GM12873 (cell line): ENCODE measurements around the gene OR4C45.
A peak's percentile ranks its signal among the peaks of the same experiment; 100 is the strongest.

Experiments
- TF ChIP-seq, protein P1 (sequence below): IDR thresholded peaks from 2 replicates; pipeline ENCODE4 v1.5.1; 2012; ENCODE audit warnings: low read depth, mild to moderate bottlenecking, moderate library complexity, low read length, control low read depth; ENCODE audit not compliant: insufficient read depth; ENCODE audit errors: missing control alignments

OR4C45 gene

DNA sequence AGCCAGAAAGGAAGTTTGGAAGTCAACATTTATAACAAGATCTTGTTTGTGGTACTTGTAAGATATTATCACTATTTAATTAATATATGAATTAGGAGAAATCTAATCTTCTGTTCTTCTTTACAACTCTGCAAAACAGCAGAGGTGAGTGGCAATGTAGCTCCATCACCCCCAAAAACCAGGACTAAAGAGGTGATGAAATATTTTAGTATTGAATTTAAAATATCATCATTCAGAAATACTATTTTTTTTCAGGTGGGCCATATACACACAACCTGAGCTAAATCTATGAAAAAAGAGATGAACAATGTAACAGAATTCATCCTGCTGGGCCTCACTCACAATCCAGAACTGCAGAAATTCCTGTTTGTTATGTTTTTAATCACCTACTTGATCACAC, at the start of gene OR4C45:
Gene OR4C45 (plus strand): TSS at position 301 of the 400 bp plus-strand sequence.
- TF ChIP-seq, protein P1, sequence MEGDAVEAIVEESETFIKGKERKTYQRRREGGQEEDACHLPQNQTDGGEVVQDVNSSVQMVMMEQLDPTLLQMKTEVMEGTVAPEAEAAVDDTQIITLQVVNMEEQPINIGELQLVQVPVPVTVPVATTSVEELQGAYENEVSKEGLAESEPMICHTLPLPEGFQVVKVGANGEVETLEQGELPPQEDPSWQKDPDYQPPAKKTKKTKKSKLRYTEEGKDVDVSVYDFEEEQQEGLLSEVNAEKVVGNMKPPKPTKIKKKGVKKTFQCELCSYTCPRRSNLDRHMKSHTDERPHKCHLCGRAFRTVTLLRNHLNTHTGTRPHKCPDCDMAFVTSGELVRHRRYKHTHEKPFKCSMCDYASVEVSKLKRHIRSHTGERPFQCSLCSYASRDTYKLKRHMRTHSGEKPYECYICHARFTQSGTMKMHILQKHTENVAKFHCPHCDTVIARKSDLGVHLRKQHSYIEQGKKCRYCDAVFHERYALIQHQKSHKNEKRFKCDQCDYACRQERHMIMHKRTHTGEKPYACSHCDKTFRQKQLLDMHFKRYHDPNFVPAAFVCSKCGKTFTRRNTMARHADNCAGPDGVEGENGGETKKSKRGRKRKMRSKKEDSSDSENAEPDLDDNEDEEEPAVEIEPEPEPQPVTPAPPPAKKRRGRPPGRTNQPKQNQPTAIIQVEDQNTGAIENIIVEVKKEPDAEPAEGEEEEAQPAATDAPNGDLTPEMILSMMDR: no peak

DNA sequence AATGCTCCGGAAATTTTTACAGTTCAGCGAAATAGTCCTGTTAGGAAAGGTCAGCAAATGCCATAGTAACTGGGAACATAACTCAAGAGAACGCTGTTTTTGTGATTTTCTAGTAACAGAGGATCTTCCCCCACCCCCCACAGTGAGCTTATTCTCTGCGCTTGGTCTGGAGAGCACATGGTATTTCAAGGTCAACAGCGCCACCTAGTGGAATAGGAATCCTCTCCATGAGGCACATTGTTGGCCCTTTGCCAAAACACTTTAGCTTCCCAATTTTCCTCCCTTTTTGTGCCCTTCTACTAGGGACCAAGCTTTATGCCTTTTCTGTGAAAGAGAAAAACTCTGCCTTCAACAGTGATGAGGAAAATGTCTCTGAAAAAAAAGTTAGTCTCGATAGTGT, 37.1 kb upstream of the OR4C45 start:
- TF ChIP-seq, protein P1: peak; percentile 71

DNA sequence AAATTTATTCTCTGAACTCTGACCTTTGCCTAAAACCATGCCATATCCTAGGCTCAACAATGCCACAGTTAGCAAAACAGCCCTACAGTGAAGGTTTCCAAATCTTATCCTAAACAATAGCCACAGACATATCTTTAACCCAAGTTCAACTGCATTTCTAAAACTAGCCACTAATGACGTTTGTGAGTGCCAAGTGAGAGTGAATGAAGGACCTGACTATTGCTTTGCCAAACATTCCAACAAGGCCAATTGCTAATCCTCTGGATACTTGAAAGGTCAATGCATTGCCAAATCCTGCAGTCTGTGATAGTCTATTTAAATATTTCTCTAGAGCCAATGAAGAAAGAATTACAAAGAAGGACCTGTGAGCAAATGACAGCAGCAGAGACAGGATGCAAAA, 2.5 kb upstream of the OR4C45 start:
- TF ChIP-seq, protein P1: no peak

DNA sequence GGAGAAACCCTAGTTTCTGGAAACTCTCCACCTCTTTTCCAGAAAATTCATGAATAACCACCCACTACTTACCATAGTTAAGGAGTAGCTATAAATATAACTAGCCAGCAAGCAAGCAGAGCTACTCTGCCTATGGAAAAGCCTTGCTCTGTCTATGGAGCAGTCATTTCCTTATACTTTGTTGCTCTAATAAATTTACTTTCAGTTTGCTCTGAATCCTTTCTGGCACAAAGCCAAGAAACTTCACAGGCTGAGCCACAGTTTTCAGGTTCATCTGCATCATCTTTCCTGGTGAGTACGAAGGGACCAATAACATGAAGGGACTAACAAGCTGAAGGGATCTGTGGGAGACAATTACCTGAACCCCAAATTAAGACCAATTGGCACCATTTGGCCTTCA, 4.6 kb downstream of the OR4C45 start:
- TF ChIP-seq, protein P1: no peak

DNA sequence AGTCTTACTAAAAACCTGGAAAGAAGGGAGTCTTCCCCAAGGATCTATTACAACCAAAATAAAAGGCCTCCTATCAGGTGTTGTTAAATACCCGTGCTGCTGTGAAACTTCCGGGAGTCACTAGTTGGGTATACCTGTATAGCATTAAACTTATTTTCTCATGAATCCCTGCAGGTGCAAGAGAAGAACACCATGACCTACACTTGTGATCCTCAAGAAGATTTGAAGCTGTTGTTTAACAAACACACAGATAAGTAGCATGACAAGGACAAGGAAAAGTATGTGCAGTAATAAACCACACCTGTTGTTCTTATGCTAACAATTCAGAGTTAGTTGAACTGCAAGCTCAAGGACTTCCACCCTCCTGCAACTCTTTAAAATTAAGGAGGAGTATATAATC, 12.0 kb downstream of the OR4C45 start:
- TF ChIP-seq, protein P1: no peak

DNA sequence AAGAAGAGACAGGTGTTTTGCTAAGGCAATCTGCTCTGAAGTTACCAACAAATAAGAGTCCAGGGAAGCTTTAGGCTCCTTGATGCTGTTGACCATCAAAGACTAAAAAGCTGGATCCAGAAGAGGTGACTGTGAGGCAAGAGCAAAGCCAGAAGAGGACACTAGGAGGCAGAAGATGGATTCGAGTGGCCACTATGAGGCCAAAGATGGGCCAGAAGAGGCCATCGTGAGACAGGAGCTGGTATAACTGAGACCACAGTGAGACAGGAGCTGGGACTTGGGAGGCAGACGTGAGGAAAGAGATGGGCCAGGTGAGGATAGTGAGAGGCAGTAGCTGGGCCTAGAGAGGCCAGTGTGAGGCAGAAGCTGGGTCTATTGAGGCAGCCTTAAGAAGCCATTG, 37.7 kb downstream of the OR4C45 start:
- TF ChIP-seq, protein P1: no peak

DNA sequence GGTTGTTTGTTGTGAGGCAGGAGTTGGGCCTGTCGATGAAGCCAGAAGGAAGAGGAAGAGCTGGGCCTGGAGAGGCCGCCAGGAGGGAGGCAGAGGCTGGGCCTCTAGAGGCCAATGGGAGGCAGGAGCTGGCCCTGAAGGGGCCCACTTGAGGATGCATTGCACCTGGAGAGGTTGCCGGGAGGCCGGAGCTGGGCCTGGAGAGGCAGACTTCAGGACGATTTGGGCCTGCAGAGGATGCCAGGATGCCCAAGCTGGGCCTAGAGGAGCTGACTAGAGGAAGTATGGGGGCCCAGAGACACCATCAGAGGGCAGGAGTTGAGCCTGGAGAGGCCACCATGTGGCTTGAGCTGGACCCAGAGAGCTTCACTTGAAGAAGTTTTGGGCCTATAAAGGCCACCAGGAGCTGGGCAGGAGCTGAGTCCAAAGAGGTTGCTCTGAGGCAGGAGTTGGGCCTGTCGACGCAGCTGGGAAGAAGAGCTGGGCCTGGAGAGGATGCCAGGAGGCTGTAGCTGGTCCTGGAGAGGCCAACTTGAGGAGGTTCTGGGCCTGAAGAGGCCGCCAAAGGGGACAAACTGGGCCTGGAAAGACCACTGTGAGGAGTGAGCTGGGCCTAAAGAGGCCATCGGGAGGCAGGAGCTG, 39.0 kb downstream of the OR4C45 start:
- TF ChIP-seq, protein P1: no peak
